ENCODE data around the gene CROCC2.

GRCh38 chr2:240925568-240926515 lies 19.7 kb downstream of the CROCC2 start:
- TF ChIP-seq, protein P1, sequence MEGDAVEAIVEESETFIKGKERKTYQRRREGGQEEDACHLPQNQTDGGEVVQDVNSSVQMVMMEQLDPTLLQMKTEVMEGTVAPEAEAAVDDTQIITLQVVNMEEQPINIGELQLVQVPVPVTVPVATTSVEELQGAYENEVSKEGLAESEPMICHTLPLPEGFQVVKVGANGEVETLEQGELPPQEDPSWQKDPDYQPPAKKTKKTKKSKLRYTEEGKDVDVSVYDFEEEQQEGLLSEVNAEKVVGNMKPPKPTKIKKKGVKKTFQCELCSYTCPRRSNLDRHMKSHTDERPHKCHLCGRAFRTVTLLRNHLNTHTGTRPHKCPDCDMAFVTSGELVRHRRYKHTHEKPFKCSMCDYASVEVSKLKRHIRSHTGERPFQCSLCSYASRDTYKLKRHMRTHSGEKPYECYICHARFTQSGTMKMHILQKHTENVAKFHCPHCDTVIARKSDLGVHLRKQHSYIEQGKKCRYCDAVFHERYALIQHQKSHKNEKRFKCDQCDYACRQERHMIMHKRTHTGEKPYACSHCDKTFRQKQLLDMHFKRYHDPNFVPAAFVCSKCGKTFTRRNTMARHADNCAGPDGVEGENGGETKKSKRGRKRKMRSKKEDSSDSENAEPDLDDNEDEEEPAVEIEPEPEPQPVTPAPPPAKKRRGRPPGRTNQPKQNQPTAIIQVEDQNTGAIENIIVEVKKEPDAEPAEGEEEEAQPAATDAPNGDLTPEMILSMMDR (IDR thresholded peaks at IDR 0.05; ENCODE audit: insufficient read depth, low read length): no peak
- TF ChIP-seq POLR2AphosphoS5 (IDR thresholded peaks at IDR 0.05; ENCODE audit: low read depth) (no peak), REST (IDR thresholded peaks at IDR 0.05; ENCODE audit: insufficient replicate concordance, low read depth) (no peak)

Measured in HL-60 (cell line).